ENCODE results near the gene ATP8B3.

The ATP8B3 gene

DNA sequence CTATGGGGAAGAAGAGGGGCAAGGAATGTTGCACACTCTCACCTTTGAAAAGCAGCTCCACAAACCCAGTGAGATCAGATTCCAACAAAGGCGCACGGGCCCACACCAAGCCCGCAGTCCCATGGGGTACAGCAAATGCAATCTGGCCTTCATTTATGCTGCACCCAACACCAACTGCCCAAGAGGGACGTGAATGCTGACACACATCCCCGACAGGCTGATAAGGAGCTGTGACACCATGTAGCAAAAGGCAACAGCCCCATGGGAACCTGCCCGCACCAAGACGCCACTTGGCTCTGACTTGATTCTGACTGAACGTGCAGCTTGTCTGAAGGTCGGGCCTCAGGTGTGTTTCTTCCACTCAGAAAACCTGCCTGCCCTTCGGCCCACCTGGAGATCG, 18.9 kb upstream of the ATP8B3 start:
- DNase-seq (ENCODE audit: low read depth): no peak

DNA sequence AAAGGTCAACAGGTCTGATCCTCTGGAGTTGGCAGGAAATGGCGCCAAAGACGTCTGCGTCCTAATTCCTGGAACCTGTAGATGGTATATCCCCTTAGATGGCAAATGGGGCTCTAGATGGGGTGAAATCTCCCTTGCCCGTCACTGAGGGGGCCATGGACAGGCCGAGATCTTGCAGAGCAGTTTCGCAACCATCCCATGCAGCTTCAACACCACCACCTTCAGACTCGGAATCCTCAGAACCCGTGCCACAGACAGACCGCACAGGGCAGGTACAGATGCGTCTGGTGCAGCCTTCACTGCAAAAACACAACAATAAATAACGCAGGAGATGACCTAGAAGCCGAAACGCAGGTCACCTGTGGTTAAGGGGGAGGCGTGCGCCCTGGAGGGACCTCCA, 18.5 kb upstream of the ATP8B3 start:
- DNase-seq (ENCODE audit: low read depth): no peak

DNA sequence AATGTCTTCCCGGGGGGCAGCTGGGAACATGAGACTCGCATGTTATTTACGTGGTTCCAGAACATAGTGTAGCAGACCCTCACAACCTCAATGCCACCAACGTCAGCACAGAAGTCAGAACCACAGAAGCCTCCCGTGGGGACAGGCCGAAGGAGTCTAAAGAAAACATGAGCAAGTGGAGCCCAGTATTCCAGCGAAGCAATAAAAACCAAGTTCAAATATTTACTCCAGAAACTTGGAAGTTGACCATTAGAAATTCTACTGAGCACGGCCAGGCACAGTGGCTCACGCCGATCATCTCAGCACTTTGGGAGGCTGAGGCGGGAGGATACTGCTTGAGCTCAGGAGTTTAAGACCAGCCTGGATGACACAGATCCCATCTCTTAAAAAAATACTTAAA, 17.9 kb upstream of the ATP8B3 start:
- no peak for DNase-seq (ENCODE audit: low read depth)

DNA sequence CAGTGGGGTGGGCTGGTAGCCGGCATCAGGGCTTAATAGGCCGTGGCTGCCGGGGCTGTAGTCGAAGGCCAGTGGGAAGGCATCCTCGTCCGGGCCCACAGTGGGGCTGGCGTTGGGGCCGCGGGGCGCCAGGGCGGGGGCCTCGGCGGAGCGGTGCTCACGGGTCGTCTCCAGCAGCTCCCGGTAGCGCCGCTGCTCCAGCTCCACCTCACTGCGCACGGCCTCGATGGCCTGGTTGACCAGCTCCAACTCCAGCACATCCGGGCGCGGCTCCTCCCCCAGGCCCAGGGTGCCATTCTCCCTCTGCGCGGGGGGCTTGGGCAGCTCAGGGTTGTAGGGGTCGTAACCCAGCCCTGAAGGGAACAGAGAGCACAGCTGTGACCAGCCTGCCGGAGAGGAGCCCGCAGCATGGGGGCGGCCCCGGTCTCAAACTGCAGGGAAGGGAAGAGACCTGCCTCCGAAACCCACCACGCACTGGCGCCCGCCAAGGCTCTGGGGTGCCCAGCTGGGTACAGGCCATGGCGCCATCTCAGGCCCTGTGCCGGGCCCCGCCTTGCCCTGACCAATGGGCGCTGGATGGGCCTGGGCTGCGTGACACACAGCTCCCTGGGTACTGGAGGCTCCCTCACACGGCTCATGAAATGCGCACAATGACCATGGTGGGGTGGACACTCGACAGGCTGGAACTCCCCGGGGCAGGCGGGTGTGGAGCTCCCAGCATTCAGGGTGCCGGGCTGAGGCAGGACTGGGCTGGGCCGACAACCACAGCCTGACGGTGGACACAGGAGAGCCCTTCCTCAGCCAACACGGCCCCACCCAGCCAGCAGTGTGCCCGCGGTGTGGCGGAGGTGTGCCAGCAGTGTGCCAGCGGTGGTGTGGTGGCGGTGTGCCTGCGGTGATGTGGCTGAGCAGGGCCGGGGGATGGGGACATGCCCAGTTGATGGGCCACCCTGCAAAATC, 16.5 kb upstream of the ATP8B3 start:
- no peak for DNase-seq (ENCODE audit: low read depth)

DNA sequence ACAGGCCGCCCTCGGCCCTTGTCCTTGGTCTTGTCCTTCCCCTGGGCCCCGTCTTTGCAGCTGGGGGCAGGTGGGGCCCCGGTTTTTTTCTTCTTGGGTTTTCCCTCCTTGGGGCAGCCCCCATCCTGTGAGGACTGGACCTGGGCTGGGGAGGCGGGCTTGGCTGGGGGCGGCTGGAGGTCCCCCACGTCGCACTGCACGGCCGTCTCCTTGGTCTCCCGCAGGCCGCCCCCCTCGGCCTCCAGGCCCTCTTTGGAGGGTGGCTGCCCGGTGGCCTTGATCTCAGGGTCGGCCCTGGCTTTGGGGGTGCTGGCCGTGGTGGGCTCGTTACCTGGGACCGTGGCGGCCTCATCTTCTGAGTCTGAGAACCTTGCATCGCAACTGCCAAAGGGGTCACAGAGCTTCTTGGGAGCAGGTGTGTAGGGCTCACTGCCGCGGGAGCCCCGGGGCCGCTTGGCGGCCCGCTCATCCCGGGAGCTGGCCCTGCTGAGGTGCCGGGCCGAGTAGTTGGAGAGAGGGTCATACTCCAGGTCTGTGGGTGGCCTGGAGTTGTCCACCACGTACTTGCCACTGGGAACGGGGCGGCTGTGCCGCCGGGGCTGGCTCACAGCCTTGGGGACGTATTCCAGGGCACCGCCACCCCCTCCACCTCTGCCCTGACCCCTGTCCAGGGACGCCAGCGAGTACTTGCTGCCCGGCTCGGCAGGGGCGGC, 15.6 kb upstream of the ATP8B3 start:
- DNase-seq (ENCODE audit: low read depth): no peak

DNA sequence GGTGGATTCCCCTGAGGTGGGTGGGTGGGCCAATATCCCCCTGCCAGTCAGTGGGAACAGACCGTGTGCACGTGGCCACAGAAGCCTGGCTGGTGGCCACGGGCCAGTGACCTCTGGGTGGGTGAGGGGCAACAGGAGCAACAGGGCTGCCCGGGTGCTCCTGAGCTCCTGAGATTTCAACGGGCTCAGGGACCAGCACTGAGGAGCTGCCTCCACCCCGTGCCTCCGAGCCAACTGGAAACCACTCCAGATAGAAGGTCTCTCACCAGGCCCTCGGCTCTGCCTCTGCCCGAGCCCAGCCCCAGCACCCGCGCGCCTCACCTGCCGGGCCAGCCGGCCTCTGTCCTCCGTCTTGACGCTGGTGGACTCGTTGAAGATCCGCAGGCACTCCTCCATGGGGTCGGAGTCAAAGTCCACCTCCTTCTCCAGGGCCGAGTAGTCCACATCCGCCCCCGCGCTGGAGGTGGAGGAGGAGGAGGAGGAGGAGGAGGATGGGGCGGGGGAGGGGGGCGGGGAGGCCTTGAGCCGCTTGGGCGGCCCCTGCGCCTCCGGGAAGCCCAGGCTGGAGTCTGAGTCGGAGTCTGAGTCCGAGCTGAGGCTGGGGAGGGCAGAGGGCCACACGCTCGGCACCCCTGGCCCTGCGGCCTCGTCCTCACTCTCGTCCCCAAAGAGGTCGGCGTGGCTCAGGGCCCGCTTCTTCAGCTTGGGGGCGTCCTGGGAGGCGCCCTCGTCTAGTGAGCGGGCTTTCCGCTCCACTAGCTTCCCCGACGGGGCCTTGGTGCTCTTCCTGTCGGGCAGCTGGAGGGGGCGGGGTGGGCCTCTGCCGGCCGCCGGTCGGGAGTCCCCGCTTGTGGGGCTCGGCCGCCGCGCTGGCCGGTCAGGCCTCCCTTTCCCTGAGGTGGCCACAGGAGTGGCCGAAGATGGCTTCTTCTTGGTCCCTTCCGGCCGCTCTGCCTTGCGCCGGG, 14.8 kb upstream of the ATP8B3 start:
- DNase-seq (ENCODE audit: low read depth): no peak

DNA sequence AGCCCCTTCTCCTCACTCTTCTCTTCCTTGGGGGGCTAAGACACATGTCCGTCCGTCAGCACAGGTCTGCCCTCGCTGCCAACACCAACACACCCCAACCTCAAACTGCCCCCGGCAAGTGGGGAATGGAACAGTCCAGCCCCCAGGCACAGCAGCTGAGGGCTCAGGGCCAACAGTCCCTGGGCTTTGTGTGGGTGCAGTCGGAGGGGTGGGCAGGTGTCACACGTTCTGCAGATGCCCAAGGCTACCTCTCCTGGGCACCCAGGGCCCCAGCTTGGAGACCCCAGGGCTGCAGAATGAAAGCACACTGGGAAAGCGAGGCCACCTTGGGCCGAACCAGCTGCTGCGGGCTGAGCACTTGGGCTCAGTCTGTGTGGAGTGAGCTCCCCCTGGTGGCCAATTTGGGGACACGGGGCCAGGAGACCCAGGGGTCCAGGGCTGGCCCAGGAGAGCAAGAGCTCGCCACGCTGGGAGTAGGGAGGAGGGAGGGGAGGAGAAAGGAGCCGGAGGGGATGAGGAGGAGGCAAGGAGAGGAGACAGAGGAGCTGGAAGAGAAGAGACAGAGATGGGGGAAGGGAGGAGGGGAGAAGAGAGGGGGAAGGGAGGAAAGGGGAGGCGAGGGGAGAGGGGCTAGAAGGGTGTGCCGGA, 14.0 kb upstream of the ATP8B3 start:
- peak; percentile 62 for DNase-seq (ENCODE audit: low read depth)

DNA sequence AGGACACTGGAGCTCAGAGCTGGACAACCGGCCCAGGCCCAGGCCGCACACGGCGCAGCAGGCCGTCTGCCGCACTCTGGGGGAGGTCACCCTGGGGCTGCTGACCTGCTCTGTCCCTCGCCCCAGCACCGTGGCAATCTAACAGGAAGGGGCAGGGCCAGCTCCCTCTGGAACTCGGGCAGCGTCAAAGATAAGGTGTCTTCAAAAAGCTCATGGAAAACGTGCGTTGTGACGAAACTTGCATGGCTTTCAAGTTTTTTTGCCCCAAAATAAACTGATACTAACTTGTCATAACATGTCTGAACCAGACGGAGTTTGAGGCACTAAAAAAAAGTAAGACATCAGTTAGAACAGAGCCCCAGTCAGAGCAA, 12.2 kb upstream of the ATP8B3 start:
- no peak for DNase-seq (ENCODE audit: low read depth)

DNA sequence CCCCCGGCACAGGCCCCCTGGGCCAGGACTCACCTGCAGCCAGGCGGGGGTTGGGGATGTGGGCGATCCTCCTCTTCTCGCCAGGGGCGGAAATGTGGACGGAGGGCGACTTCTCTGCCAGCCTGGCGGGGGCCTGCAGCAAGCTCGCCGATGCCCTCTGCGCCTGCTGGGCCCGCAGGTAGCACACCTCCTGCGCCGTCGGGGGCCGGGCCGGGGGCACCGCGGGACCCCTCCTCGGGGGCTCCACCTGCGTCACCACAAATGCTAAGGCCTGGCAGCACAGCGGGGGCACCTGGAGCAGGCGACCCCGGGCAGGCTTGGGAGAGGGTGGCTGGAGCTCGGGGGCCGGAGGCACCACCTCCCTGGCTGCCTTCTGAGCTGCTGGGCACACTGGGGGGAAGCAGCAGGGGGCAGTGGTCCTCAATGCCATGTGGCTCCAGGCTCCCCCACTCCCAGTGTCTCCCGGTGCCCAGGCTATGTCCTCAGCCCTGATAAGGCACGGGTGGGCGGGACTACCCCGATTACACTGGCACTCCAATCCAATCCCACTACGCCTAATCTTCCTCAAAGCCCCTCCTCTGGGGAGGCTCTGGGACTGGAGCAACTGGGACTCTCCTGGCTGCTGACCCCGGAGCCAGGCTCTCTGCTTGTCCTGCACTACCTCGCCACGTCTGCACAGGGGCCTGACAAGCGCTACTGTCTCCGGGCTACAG, 11.6 kb upstream of the ATP8B3 start:
- no peak for DNase-seq (ENCODE audit: low read depth)

DNA sequence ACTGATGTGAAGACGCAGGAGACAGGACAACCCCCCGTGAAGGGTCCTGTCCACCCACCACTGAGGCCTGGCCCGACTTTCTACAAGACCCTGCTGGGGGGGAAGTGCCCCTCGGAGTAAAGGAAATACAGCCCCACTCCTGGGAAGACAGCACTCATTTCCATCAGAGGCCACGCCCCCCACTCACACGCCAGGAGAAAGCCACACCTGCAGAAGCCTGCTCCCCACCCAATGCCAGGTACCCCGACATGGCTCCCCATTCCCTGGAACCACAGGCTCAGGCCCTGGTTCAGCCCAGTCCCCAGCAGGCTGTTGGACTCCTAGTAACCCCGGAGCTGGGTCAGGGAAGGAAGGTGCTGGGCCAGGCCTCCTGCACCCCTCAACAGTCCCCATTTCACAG, 10.9 kb upstream of the ATP8B3 start:
- DNase-seq (ENCODE audit: low read depth): no peak

DNA sequence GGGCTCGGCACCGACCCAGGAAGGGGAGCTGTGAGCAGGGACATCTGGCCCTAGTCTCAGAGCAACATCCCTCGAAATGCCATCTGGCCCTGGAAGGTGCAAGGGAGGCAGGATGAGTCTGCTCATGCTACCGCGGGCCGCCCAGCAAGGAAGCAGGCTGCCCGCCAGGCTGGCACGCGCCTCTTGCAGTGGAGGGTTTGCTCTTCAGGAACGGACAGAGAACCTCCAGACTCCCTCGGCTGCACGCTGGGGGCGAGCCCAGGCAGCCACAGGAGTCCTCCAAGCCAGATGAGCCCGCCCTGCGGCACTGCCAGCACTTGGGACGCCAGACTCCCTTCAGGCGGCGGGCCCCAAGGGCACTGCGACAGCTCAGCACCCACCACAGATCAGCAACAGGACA, 10.1 kb upstream of the ATP8B3 start:
- no peak for DNase-seq (ENCODE audit: low read depth)

DNA sequence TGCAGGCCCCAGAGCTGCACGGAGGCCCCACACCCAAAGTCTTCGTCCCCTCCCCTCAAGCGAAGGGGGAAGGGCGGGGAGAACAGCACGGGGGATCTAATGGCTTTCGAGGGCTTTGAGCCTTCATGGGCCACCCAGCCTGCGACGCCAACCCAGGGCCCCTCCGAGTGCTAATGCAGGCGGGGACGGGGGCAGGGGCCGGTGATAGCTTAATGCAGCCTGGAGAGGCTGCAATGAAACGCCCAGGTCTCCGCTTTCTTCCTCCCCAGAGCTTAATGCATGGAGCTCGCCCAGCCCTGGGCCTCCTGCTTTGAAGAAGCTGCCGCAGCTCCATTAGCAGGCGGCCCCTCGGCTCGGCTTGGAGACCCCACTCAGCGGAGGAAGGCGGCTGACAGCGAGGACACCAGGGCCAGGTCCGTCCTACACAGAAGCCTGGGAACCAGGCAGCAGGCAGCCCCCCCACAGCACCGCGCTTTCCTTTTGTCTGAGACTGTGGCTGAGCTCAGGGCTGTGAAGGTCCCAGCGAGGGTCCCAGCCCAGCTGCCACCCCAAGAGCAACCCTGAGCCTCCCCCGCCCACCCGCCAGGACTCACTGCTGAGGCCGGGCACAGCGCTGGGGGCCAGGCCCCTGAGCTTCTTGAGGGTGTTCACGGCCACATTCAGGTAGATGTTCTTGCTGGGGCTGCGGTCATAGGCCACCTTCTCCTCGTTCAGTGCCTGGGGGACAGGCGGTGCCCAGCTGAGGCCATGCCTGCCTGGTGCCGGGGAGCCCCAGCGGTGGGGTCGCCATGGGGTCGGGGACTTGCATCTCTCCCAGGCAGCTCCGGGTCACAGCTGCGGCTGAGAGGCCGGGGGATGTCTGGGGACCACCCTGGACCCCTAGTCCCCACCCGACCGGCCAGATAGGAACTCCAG, 7.5 kb upstream of the ATP8B3 start:
- no peak for DNase-seq (ENCODE audit: low read depth)

DNA sequence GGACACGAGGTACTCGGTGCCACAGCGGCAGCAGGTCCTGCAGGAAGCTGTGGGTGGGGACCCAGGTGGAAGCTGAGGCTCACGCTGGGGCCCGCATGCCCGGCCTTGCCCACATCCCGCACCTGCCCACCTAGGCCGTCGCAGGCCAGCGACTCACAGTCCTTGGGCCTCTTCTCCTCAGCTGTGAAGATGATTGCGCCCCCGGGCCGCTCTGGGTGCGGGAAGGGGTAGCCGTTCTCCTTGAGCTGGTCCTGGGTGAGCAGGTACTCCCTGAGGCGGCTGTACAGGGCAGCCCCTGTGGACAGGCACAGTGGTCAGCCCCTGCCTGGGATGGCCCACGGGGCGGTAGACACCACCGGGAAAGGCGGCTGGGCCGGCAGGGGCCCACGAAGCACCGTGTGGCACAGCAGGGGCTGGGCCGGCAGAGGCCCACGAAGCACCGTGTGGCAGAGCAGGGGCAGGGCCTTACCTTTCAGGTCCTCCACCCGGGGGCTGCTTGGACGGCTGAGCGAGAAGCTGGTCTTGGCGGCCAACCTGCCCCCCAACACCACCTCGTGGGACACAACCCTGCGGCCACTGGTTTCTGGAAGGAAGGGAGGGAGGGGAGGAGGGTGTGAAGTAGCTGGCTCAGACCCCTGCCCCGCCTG, 6.6 kb upstream of the ATP8B3 start:
- no peak for DNase-seq (ENCODE audit: low read depth)

DNA sequence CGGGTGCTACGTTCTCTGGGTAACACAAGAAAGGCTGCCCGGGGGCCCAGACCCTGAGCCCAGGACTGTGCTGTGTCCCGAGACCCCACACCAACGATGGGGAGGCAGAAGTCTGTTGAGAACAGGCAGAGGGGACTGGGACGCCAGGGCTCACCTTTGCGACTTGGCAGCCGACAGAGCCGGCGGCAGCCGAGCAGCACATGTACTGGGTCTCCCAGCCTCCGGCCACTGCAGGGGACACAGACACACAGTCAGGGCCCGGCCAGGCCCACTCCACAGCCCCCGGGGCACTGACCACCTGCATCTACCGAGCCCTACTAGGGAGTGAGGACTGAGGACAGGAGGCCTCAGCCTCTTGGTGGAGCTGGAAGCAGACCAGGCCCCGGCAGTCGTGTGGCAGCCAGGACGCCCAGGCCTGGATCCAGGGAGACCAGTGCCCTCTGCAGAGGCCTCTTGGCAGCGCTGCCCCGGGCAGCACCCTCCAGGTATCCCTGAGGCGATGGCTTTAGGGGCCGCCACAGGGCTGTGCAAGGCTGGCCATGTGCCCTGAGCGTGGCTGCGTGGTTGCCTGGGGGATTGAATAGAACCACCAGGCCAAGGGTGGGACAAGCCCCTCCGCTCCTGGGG, 5.6 kb upstream of the ATP8B3 start:
- DNase-seq (ENCODE audit: low read depth): no peak

DNA sequence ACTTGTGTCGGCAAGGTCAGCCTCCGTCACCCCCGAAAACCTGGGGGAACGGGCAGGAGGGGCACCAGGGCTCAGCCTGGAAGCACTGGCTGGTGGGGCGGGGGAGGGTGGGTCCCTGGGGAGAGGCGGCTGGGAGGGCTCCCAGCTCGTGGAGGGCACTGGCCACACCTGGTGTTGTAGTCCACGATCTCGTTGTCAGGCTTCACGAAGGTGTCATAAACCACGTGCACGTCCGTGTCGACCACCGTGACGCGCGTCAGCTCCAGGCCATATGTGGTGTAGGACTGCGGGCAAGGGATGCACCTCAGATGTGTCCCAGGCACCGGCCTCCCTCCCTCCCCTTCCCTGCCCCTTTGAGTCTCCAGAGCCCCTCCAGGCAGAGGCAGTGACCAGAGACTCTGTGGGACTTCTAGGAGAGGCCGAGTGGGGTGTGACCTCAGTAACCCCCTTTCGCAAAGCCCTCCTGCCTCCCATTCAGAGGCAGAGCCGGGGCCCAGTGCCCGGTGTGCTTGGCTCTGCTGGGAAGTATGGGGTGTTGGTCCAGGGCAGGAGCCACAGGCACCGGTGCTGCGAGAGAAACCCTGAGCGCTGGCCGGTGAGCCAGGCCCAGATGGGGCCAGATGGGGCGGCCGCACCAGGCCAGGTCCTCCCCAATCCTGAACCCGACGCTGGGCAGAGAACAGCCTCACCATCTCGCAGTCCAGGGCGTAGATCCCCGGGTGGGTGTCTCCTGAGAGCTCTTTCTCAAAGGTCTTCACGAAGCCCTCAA, 4.6 kb upstream of the ATP8B3 start:
- DNase-seq (ENCODE audit: low read depth): no peak

DNA sequence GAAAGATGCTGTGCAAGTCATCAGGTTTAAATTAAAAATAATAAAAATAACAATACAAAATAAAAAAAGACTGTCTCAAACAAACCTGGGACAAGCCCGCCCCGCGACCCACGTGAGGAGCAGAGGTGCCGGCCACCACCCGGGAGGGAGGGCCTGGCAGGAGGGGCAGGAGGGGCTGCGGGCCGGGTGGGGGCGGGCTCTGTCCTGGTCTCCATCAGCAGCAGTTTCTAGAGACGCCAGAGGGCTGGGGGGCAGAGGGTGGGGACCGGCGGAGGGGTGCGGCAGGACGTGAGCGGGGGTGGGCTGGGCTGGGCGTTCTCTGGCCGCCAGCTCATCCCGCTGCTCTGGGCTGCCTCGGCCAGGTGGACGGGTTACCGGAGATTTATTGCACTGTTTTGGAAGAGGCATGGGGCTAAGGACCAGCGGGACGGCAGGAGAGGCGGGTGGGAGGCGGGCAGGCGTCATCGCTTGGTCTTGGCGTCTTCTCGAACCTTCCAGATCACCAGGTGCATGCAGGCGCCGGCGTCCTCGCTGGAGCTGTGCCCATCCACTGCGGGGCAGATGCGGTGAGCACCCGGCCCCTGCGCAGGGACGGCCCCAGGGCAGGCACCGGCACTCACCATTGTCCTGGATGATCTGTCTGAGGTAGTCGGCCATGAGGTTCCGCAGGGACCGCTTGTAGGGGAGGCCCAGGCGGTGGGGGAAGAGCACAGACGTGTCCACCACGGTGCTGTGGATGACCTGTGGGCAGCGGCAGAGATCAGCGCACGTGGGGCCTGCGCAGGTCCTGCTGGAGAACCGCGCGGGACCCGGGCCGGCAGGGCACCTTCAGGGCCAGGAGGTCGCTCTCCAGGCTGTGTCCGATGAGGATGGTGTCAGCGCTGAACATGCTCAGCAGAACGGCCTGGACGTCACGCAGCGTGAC, 3.8 kb upstream of the ATP8B3 start:
- DNase-seq (ENCODE audit: low read depth): no peak
